Natural killer cell (primary cell): Measurements from ENCODE around the gene PDGFC. TPM values are rescaled to one million over a fixed set of nuclear protein-coding genes. Genes with fewer than 3 reads are reported as not detected.

Experiments
- ATAC-seq, 3 donors: fragments of 150-1000 bp in 2 of 3; fragments of 200-7000 bp in 1 of 3; cut with Tn5 transposase; 1 replicate in 1 of 3; 2 replicates in 2 of 3; pipeline ENCODE4 v1.10.0; 2021; ENCODE audit warnings: mild to moderate bottlenecking in 2 of 3, moderate library complexity in 2 of 3
- DNase-seq, 2 donors: peaks; one replicate each; pipeline versions ENCODE4 v3.0.0 to v3.0.0-alpha.2; 2013 to 2021; ENCODE audit warnings: mixed read lengths in 1 of 2
- H3K27ac ChIP-seq: one replicate; pipeline ENCODE4 v1.5.1; 2013; ENCODE audit warnings: mild to moderate bottlenecking, low read length
- H3K27me3 ChIP-seq: one replicate; pipeline ENCODE4 v1.6.1; 2013; ENCODE audit warnings: low read length; ENCODE audit not compliant: control insufficient read depth, insufficient read depth
- H3K36me3 ChIP-seq: one replicate; pipeline ENCODE4 v1.6.1; 2013; ENCODE audit warnings: low read length; ENCODE audit not compliant: control insufficient read depth, insufficient read depth
- H3K4me1 ChIP-seq: one replicate; pipeline ENCODE4 v1.6.1; 2013; ENCODE audit warnings: low read length; ENCODE audit not compliant: control insufficient read depth, insufficient read depth
- H3K4me3 ChIP-seq: one replicate; pipeline ENCODE4 v1.5.1; 2013; ENCODE audit warnings: low read length
- H3K9me3 ChIP-seq: one replicate; pipeline ENCODE4 v1.6.1; 2013; ENCODE audit warnings: low read length; ENCODE audit not compliant: control insufficient read depth, insufficient read depth
- H3K27ac Mint-ChIP-seq, 2 donors: one replicate each; pipeline ENCODE4 v1.8.0; 2022; ENCODE audit warnings: mild to moderate bottlenecking in 2 of 2, mixed read lengths in 2 of 2, moderate library complexity in 1 of 2
- H3K27me3 Mint-ChIP-seq, 2 donors: one replicate each; pipeline ENCODE4 v1.8.0; 2022; ENCODE audit warnings: low read depth in 2 of 2, mixed read lengths in 2 of 2
- H3K36me3 Mint-ChIP-seq: one replicate; pipeline ENCODE4 v1.8.0; 2022; ENCODE audit warnings: mixed read lengths
- H3K4me1 Mint-ChIP-seq, 2 donors: one replicate each; pipeline ENCODE4 v1.8.0; 2022; ENCODE audit warnings: mixed read lengths in 2 of 2
- H3K4me3 Mint-ChIP-seq: one replicate; pipeline ENCODE4 v1.8.0; 2022; ENCODE audit warnings: mild to moderate bottlenecking, moderate library complexity, mixed read lengths
- H3K9me3 Mint-ChIP-seq, 2 donors: one replicate each; pipeline ENCODE4 v1.8.0; 2022; ENCODE audit warnings: mixed read lengths in 2 of 2
- CTCF ChIP-seq: fragments of 200-600 bp; IDR thresholded peaks from one replicate; pipeline ENCODE4 v1.8.0; 2022; ENCODE audit warnings: antibody characterized with exemption
- WGBS: methylation state at CpG from one replicate; pipeline ENCODE4 v1.1.7; 2013; ENCODE audit warnings: missing lambda C conversion rate; ENCODE audit not compliant: insufficient coverage; 5-methylcytosine and 5-hydroxymethylcytosine counted together
- intact Hi-C: fragments of 100-400 bp; cut with micrococcal nuclease; formaldehyde crosslinking; loops from one replicate; pipeline ENCODE4 v1.14.2; 2022
- total RNA-seq, 4 donors: library from RNA; stranded (reverse); fragments of 120-200 nt in 1 of 4; gene quantifications; one replicate each; pipeline versions ENCODE4 v1.2.3 to v1.2.4, GENCODE V29; 2013 to 2022

Gene PDGFC
- total RNA-seq, 3 donors from 2014 or later (not counting 1 experiment from before 2014, with no cell fraction given), result 0.72 to 1.6 (median 0.90) TPM

DNA sequence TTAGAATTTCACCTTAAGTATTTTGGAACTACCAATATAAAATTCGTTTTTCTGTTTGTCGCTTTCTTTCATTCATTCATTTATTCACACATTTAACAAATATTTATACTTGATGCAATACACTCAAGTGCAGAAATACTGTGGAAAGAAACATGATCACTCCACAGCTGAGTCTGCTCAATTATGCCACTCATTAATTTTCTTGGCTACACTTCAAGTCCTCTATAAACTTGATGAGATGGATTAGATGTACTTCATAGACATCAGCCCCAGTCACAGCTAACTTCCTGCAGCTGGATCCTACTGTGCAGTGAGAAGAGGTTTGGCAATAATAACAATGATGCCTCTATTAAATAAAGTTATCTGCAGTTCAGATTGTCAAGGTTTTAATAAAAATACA, 208.1 kb downstream of the PDGFC start:
- no peak for ATAC-seq
- no peaks in the 10 kb centered on the region for H3K9me3 ChIP-seq
- peaks cover 3 to 7% of the 10 kb centered on the region in 2 donors for H3K9me3 Mint-ChIP-seq

GRCh38 chr4:156762851-156763250, 208.7 kb downstream of the PDGFC start:
- H3K4me3 ChIP-seq, result no peak overlapping the region
- H3K4me3 Mint-ChIP-seq, result no peak overlapping the region
- peaks cover 5% of the 10 kb centered on the region for H3K36me3 Mint-ChIP-seq
- intact Hi-C loops, result no loop called here
- DNase-seq (no peak), ATAC-seq (no peak)
- H3K27ac ChIP-seq, result no peak overlapping the region
- WGBS, result 90% methylated on average over 8 of the region's 8 CpGs
- no peaks in the 10 kb centered on the region for H3K9me3 ChIP-seq
- no peaks in the 10 kb centered on the region for H3K27me3 ChIP-seq
- H3K27ac Mint-ChIP-seq, result no peak overlapping the region
- TF ChIP-seq CTCF, result no peak
- H3K4me1 ChIP-seq, result no peaks in the 10 kb centered on the region
- no peaks in the 10 kb centered on the region for H3K36me3 ChIP-seq
- H3K27me3 Mint-ChIP-seq, result no peaks in the 10 kb centered on the region
- H3K9me3 Mint-ChIP-seq, result peaks cover 8 to 11% of the 10 kb centered on the region in 2 donors
- H3K4me1 Mint-ChIP-seq, result no peaks in the 10 kb centered on the region

More for the DNA sequence above, 208.1 kb downstream of the PDGFC start:
- H3K27me3 ChIP-seq, result no peaks in the 10 kb centered on the region
- H3K4me3 ChIP-seq, result no peak overlapping the region
- H3K27ac Mint-ChIP-seq, result no peak overlapping the region
- no peaks in the 10 kb centered on the region for H3K36me3 ChIP-seq
- no peak for TF ChIP-seq CTCF
- intact Hi-C loops, result no loop called here
- no peak overlapping the region for H3K4me3 Mint-ChIP-seq
- WGBS, result 50% methylated on average over 2 of the region's 2 CpGs
- no peaks in the 10 kb centered on the region for H3K4me1 ChIP-seq
- H3K27me3 Mint-ChIP-seq, result no peaks in the 10 kb centered on the region
- H3K36me3 Mint-ChIP-seq, result no peaks in the 10 kb centered on the region
- H3K4me1 Mint-ChIP-seq, result no peaks in the 10 kb centered on the region
- H3K27ac ChIP-seq, result no peak overlapping the region
- no peak for DNase-seq

DNA sequence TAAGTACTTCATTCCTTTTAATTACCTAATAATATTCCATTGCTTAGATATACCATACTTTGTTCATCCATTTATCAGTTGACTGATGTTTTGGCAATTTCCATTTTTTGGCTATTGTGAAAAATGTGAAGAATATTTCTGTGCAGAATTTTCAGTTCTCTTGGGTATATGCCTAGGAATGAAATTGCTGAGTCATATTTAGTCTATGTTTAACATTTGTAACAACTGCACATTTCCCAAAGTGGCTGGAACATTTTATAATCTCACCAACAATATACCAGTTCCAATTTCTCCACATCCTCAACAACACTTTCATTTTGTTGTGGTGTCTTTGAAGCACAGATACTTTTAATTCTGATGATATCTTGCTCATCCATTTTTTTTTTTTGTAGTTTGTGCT, 215.5 kb downstream of the PDGFC start:
- ATAC-seq (no peak), DNase-seq (no peak)
- TF ChIP-seq CTCF, result no peak
- no peaks in the 10 kb centered on the region for H3K4me1 ChIP-seq
- no peaks in the 10 kb centered on the region for H3K9me3 ChIP-seq
- H3K4me3 Mint-ChIP-seq, result no peak overlapping the region
- H3K4me3 ChIP-seq, result no peak overlapping the region
- no peaks in the 10 kb centered on the region for H3K27me3 Mint-ChIP-seq
- H3K4me1 Mint-ChIP-seq, result no peaks in the 10 kb centered on the region
- H3K27me3 ChIP-seq, result no peaks in the 10 kb centered on the region
- H3K27ac ChIP-seq, result no peak overlapping the region
- peaks cover 9 to 15% of the 10 kb centered on the region in 2 donors for H3K9me3 Mint-ChIP-seq
- no peak overlapping the region for H3K27ac Mint-ChIP-seq
- peaks cover 16% of the 10 kb centered on the region for H3K36me3 Mint-ChIP-seq
- H3K36me3 ChIP-seq, result no peaks in the 10 kb centered on the region
- intact Hi-C loops, result no loop called here

- Mint-ChIP-seq H3K4me1 (no peaks in the 10 kb centered on the region), H3K36me3 (peaks cover 16% of the 10 kb centered on the region)
These were observed 216.6 kb downstream of the PDGFC start for GRCh38 chr4:156754832-156755570.

More at GRCh38 chr4:156754832-156755570, 216.6 kb downstream of the PDGFC start:
- H3K4me3 ChIP-seq, result no peak overlapping the region
- ATAC-seq (no peak), DNase-seq (no peak)
- no peaks in the 10 kb centered on the region for H3K36me3 ChIP-seq
- no peak overlapping the region for H3K27ac ChIP-seq
- no peaks in the 10 kb centered on the region for H3K27me3 ChIP-seq
- H3K27me3 Mint-ChIP-seq, result no peaks in the 10 kb centered on the region
- no peak for TF ChIP-seq CTCF
- peaks cover 15 to 18% of the 10 kb centered on the region in 2 donors for H3K9me3 Mint-ChIP-seq
- 58% methylated on average over 5 of the region's 5 CpGs for WGBS
- no peak overlapping the region for H3K27ac Mint-ChIP-seq
- no peaks in the 10 kb centered on the region for H3K4me1 ChIP-seq
- no peaks in the 10 kb centered on the region for H3K9me3 ChIP-seq
- intact Hi-C loops, result no loop called here
- H3K4me3 Mint-ChIP-seq, result no peak overlapping the region
